Lung (tissue), 12 donors: ENCODE data around the gene IGFN1. TPM values are rescaled to one million over a fixed set of nuclear protein-coding genes. Genes with fewer than 3 reads are reported as not detected.

ENCODE experiments used
- ATAC-seq: fragments of 200-7000 bp; cut with Tn5 transposase; one replicate; pipeline ENCODE4 v1.9.1; 2020; ENCODE audit warnings: moderate number of reproducible peaks; ENCODE audit not compliant: insufficient read depth, low FRiP score
- DNase-seq, 3 donors: peaks; one replicate each; pipeline ENCODE4 v3.0.0-alpha.2; 2013 to 2017
- H3K27ac ChIP-seq, 2 donors: one replicate each; pipeline ENCODE4 v1.5.1; 2013; ENCODE audit warnings: mild to moderate bottlenecking in 2 of 2, moderate library complexity in 2 of 2, control low read depth in 1 of 2, inconsistent platforms in 1 of 2, low read depth in 1 of 2, low read length in 1 of 2
- H3K27me3 ChIP-seq, 3 donors: one replicate each; pipeline ENCODE4 v1.5.1; 2013; ENCODE audit warnings: low read length in 2 of 3; ENCODE audit not compliant: control insufficient read depth in 3 of 3, insufficient read depth in 3 of 3
- H3K36me3 ChIP-seq, 4 donors: one replicate each; pipeline ENCODE4 v1.5.1; 2013; ENCODE audit warnings: low read length in 4 of 4, mild to moderate bottlenecking in 1 of 4, moderate library complexity in 1 of 4; ENCODE audit not compliant: control insufficient read depth in 4 of 4, insufficient read depth in 4 of 4
- H3K4me1 ChIP-seq, 5 donors: one replicate each; pipeline ENCODE4 v1.5.1; 2013; ENCODE audit warnings: low read length in 5 of 5, mild to moderate bottlenecking in 2 of 5, moderate library complexity in 1 of 5; ENCODE audit not compliant: control insufficient read depth in 5 of 5, insufficient read depth in 5 of 5
- H3K4me3 ChIP-seq: one replicate; pipeline ENCODE4 v1.5.1; 2013; ENCODE audit warnings: mild to moderate bottlenecking, control low read depth, moderate library complexity
- H3K9ac ChIP-seq, 2 donors: one replicate each; pipeline ENCODE4 v1.5.1; 2013; ENCODE audit warnings: low read length in 2 of 2, control low read depth in 1 of 2; ENCODE audit not compliant: insufficient read depth in 1 of 2
- H3K9me3 ChIP-seq, 4 donors: one replicate each; pipeline ENCODE4 v1.5.1; 2013; ENCODE audit warnings: low read length in 3 of 4, mild to moderate bottlenecking in 1 of 4, moderate library complexity in 1 of 4; ENCODE audit not compliant: control insufficient read depth in 4 of 4, insufficient read depth in 3 of 4
- WGBS, 2 donors: extraction: QIAGEN DNeasy Blood & Tissue Kit; methylation state at CpG; one replicate each; pipeline ENCODE4 v1.1.7; 2013; 5-methylcytosine and 5-hydroxymethylcytosine counted together
- polyA plus RNA-seq, 2 donors: library from polyadenylated mRNA; stranded (reverse); fragments of 200-250 nt; gene quantifications; one replicate each; pipeline ENCODE4 v1.2.1, GENCODE V29; 2013
- total RNA-seq, 2 donors: library from RNA; depleted of rRNA in 1 of 2; stranded (reverse); fragments of >200 nt in 1 of 2; gene quantifications; one replicate each; pipeline ENCODE4 v1.2.1, GENCODE V29; 2014 to 2021
- TF ChIP-seq, protein P1 (sequence below): IDR thresholded peaks from 2 replicates; pipeline ENCODE4 v1.5.1; 2012; ENCODE audit warnings: mild to moderate bottlenecking; ENCODE audit errors: control extremely low read depth, extremely low read depth
- donor health status: control.
- donor health status: control.
- donor health status: Bipolar disorder and iron deficiency.
- donor health status: healthy.
- donor health status: DM: yes; HTN: yes; CAD: no.

The IGFN1 gene
- total and polyA plus RNA-seq, 4 donors, result 0.25 to 3.6 (median 1.5) TPM

DNA sequence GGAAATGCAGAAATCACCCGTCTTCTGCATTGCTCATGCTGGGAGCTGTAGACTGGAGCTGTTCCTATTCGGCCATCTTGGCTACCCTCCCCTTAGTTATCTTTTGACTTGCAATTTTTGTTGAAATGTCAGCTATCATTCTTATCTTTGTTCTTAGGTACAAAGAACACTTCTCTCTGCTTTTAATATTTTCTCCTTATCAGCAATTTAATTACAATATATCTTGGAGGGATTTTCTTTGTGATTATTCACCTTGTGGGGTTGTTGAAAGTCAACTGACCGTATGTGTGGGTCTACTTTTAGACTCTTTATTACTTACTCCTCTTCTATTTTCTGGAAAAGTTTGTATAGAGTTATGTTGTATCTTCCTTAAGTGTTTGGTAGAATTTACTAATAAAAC lies 49.5 kb downstream of the IGFN1 start:
- no peak overlapping the region for H3K4me3 ChIP-seq
- TF ChIP-seq, protein P1, sequence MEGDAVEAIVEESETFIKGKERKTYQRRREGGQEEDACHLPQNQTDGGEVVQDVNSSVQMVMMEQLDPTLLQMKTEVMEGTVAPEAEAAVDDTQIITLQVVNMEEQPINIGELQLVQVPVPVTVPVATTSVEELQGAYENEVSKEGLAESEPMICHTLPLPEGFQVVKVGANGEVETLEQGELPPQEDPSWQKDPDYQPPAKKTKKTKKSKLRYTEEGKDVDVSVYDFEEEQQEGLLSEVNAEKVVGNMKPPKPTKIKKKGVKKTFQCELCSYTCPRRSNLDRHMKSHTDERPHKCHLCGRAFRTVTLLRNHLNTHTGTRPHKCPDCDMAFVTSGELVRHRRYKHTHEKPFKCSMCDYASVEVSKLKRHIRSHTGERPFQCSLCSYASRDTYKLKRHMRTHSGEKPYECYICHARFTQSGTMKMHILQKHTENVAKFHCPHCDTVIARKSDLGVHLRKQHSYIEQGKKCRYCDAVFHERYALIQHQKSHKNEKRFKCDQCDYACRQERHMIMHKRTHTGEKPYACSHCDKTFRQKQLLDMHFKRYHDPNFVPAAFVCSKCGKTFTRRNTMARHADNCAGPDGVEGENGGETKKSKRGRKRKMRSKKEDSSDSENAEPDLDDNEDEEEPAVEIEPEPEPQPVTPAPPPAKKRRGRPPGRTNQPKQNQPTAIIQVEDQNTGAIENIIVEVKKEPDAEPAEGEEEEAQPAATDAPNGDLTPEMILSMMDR, result no peak

DNA sequence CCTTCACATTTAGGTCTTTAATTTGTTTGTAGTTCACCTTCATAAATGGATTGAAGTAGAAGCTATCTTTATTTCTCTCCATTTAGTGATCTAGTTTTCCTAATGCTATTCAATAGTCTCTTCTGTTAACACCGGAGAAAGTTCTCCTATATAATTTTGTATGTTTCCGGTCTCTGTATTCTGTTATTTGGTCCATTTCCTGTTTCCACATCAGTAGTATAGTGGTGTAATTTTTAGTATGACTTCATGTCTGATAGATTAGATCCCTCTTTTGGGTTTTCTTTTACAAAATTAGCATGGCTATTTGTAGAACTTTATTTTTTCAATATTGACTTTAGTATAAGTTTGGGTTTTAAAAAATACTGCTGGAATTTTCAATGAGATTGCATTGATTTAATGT lies 51.1 kb downstream of the IGFN1 start:
- DNase-seq (no peak), ATAC-seq (no peak)
- H3K4me3 ChIP-seq, result no peak overlapping the region
- 28 to 53% methylated on average over 2 of the region's 2 CpGs for WGBS, 2 donors
- no peaks in the 10 kb centered on the region for H3K9me3 ChIP-seq
- H3K9ac ChIP-seq, result no peak overlapping the region
- peaks cover 0 to 4% (median 0%) of the 10 kb centered on the region in 5 donors for H3K4me1 ChIP-seq
- no peak overlapping the region for H3K27ac ChIP-seq
- no peaks in the 10 kb centered on the region for H3K36me3 ChIP-seq
- peaks cover 0 to 4% (median 0%) of the 10 kb centered on the region in 3 donors for H3K27me3 ChIP-seq
- TF ChIP-seq, protein P1, result no peak

More for the DNA sequence above, 49.5 kb downstream of the IGFN1 start:
- 94 to 96% methylated on average over 3 of the region's 3 CpGs for WGBS, 2 donors
- Histone ChIP-seq H3K36me3 (no peaks in the 10 kb centered on the region), H3K9ac (no peak overlapping the region), H3K27me3 (peaks cover 0 to 4% (median 0%) of the 10 kb centered on the region in 3 donors), H3K4me1 (peaks cover 0 to 2% (median 0%) of the 10 kb centered on the region in 5 donors), H3K27ac (no peak overlapping the region), H3K9me3 (no peaks in the 10 kb centered on the region)
- ATAC-seq (no peak), DNase-seq (no peak)

DNA sequence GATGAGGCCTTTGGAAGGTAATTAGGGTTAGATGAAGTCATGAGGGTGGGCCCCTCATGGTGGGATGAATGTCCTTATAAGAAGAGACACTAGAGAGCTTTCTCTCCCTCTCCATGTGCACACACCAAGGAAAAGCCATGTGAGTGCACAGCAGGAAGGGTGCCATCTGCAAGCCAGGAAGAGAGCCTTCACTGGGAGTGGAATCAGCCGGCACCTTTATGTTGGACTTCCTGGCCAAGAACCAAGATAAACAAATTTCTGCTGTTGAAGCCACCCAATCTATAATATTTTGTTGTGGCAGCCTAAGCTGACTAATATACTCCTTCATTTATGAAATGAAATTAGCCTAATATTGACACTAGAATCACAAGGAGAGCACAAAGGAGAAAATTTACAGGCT lies 54.5 kb downstream of the IGFN1 start:
- DNase-seq, result no peak

More for the DNA sequence above, 54.5 kb downstream of the IGFN1 start:
- H3K36me3 ChIP-seq, result no peaks in the 10 kb centered on the region
- H3K27me3 ChIP-seq, result peaks cover 0 to 4% (median 0%) of the 10 kb centered on the region in 3 donors
- H3K27ac ChIP-seq, result no peak overlapping the region
- no peak overlapping the region for H3K4me3 ChIP-seq
- no peak overlapping the region for H3K9ac ChIP-seq
- ATAC-seq, result no peak
- 31 to 33% methylated on average over 1 of the region's 1 CpG for WGBS, 2 donors
- H3K9me3 ChIP-seq, result no peaks in the 10 kb centered on the region
- TF ChIP-seq, protein P1, result no peak
- H3K4me1 ChIP-seq, result peaks cover 0 to 4% (median 0%) of the 10 kb centered on the region in 5 donors
